ENCODE data around the gene TBC1D22A. TPM values are rescaled to one million over a fixed set of nuclear protein-coding genes. Genes with fewer than 3 reads are reported as not detected.

The TBC1D22A gene
- total and polyA plus RNA-seq, 2 experiments from 2014 or later, result 16.6 to 18.5 TPM

DNA sequence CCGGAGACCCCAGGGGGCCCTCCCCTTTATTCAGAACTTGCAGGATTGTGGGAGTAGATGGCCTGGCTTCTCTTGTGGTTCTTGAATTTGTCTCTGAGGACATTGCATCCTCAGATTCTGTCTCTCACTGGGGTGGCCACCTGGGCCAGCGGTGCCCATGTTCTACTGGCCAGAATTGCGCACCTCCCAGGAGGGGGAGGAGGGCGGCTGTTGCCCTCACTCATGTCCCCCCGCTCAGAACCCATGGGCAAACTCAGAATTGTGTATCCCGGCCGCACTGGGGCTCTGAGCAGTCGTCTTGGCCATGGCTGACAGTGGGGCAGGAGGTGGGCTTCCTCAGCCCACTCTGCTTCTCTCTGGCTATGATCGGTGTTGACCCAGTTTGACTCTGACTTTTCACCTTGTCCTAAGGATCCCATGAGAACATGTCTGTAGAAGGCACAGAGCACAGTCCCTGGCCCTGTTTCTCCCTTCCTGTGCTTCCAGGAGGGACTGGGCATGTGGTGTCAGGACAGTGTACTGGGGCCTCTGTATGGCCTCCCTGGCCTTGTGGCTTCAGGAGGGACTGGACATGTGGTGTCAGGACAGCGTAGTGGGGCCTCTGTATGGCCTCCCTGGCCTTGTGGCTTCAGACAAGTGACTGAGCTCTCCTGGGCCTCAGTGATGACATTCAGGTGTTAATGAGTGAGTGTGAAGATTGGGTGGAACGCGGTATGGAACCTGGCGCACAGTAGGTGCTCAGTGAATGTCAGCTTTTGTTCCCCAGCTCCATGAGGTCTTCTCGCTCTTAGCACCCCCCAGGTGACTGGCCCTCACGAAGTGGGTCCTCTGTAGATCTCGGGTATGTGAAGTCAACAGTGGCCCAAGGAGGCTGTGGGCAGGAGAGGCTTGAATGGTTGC, 99.3 kb downstream of the TBC1D22A start:
- TF ChIP-seq, protein P1, sequence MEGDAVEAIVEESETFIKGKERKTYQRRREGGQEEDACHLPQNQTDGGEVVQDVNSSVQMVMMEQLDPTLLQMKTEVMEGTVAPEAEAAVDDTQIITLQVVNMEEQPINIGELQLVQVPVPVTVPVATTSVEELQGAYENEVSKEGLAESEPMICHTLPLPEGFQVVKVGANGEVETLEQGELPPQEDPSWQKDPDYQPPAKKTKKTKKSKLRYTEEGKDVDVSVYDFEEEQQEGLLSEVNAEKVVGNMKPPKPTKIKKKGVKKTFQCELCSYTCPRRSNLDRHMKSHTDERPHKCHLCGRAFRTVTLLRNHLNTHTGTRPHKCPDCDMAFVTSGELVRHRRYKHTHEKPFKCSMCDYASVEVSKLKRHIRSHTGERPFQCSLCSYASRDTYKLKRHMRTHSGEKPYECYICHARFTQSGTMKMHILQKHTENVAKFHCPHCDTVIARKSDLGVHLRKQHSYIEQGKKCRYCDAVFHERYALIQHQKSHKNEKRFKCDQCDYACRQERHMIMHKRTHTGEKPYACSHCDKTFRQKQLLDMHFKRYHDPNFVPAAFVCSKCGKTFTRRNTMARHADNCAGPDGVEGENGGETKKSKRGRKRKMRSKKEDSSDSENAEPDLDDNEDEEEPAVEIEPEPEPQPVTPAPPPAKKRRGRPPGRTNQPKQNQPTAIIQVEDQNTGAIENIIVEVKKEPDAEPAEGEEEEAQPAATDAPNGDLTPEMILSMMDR (IDR thresholded peaks at IDR 0.05; ENCODE audit: low read depth, low read length), result no peak
- Histone ChIP-seq H3K9me3 (ENCODE audit: low read depth) (no peaks in the 10 kb centered on the region), H3K4me1 (ENCODE audit: low read depth) (no peaks in the 10 kb centered on the region), H3K27ac (no peak overlapping the region), H3K4me3 (no peak overlapping the region), H3K27me3 (no peaks in the 10 kb centered on the region), H3K36me3 (no peaks in the 10 kb centered on the region)
- DNase-seq (ENCODE audit: low read depth in 1 of 2, low spot score in 1 of 2), result no peak

GRCh38 chr22:46862418-46863324, 100.2 kb downstream of the TBC1D22A start:
- TF ChIP-seq, protein P1 (IDR thresholded peaks at IDR 0.05; ENCODE audit: low read depth, low read length), result no peak
- H3K4me3 ChIP-seq, result no peak overlapping the region
- no peak for DNase-seq (ENCODE audit: low read depth in 1 of 2, low spot score in 1 of 2)
- H3K4me1 ChIP-seq (ENCODE audit: low read depth), result no peaks in the 10 kb centered on the region
- H3K27me3 ChIP-seq, result no peaks in the 10 kb centered on the region
- no peaks in the 10 kb centered on the region for H3K36me3 ChIP-seq
- no peak overlapping the region for H3K27ac ChIP-seq
- no peaks in the 10 kb centered on the region for H3K9me3 ChIP-seq (ENCODE audit: low read depth)

DNA sequence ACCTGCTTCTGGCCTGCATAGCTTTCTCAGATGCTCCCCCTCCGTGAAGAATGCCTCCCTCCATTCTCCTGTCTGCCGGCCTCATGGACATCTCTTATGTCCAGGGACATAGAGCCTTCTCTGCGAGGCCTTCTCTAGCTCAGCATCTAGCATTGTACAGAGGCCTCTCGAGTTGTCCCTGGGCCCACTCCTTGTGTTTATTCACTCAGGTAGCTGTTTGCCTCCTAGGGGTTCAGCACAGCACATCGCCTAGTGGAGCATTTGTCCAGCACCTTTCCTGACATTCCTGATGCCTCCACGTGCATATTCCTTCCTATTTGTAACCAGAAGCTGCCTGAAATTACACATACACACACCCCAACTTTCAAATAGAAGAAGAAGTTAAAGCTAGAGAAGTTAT, 101.3 kb downstream of the TBC1D22A start:
- H3K27me3 ChIP-seq, result no peaks in the 10 kb centered on the region
- TF ChIP-seq, protein P1 (IDR thresholded peaks at IDR 0.05; ENCODE audit: low read depth, low read length), result no peak
- no peaks in the 10 kb centered on the region for H3K4me1 ChIP-seq (ENCODE audit: low read depth)
- DNase-seq (ENCODE audit: low read depth in 1 of 2, low spot score in 1 of 2), result no peak
- H3K4me3 ChIP-seq, result no peak overlapping the region
- no peaks in the 10 kb centered on the region for H3K36me3 ChIP-seq
- no peaks in the 10 kb centered on the region for H3K9me3 ChIP-seq (ENCODE audit: low read depth)
- H3K27ac ChIP-seq, result no peak overlapping the region

DNA sequence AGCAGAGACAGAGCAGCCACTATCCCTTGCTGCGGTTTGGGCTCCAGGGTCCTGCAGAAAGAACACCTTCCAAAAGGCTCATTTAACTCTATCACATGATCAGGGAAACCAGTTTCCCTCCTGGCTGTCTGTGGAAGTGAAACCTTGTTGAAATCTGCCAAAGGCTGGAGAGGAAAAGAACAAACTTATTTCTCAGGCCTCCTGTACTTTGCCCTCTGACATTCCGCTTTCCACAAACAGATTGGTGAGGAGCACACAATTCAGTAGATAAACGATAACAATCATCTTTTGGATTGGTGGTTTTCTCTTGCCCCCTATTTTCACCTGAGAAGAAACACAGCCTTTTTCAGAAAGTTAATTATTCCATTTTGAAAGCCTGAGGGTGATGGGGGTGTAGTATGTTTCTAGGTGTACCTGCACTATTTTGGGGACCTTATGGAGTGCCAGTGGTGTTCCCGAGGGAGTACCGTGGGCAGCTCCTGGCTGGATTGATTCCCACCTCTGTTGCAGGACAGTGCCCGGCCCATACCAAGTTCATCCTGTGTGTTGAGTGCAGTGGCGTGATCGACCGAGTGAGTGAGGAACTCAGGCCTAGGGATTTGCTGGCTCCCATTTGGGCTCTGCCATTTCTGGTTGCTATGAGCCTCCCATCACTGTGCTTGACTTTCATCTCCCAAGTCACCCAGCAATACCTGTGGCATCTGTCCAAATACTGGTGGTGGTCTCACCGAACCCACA, 102.0 kb downstream of the TBC1D22A start:
- Histone ChIP-seq H3K4me3 (no peak overlapping the region), H3K27me3 (no peaks in the 10 kb centered on the region), H3K9me3 (ENCODE audit: low read depth) (no peaks in the 10 kb centered on the region), H3K36me3 (no peaks in the 10 kb centered on the region), H3K4me1 (ENCODE audit: low read depth) (no peaks in the 10 kb centered on the region), H3K27ac (no peak overlapping the region)
- DNase-seq (ENCODE audit: low read depth in 1 of 2, low spot score in 1 of 2), result no peak
- TF ChIP-seq, protein P1 (IDR thresholded peaks at IDR 0.05; ENCODE audit: low read depth, low read length), result no peak

- TF ChIP-seq, protein P1 (IDR thresholded peaks at IDR 0.05; ENCODE audit: low read depth, low read length), result no peak
- Histone ChIP-seq H3K9me3 (ENCODE audit: low read depth) (no peaks in the 10 kb centered on the region), H3K4me1 (ENCODE audit: low read depth) (no peaks in the 10 kb centered on the region), H3K27ac (no peak overlapping the region), H3K27me3 (no peaks in the 10 kb centered on the region), H3K36me3 (no peaks in the 10 kb centered on the region), H3K4me3 (no peak overlapping the region)
- no peak for DNase-seq (ENCODE audit: low read depth in 1 of 2, low spot score in 1 of 2)
These were observed 102.6 kb downstream of the TBC1D22A start for GRCh38 chr22:46865052-46865434.

Measured in cardiac muscle cell (in vitro differentiated cells and primary cell).